GM18526 (cell line): ENCODE results near the gene ATG9B.

ENCODE experiments used
- POLR2A ChIP-seq: IDR thresholded peaks from 3 replicates; pipeline ENCODE4 v1.6.1; 2011; ENCODE audit not compliant: insufficient read length; ENCODE audit errors: extremely low read depth

Gene ATG9B

GRCh38 chr7:151047976-151048815 lies 23.9 kb upstream of the ATG9B start, which contains the start of gene ASIC3:
Gene ASIC3, plus strand, starts transcription at chr7:151048531. Its CDS starts 355 bp downstream, at chr7:151048886.
- no peak for TF ChIP-seq POLR2A

GRCh38 chr7:151046603-151047573 lies 22.6 kb upstream of the ATG9B start:
- TF ChIP-seq POLR2A, result no peak

GRCh38 chr7:151045967-151046366 lies 21.7 kb upstream of the ATG9B start:
- TF ChIP-seq POLR2A, result no peak

GRCh38 chr7:151045262-151045661 lies 21.0 kb upstream of the ATG9B start:
- no peak for TF ChIP-seq POLR2A

- no peak for TF ChIP-seq POLR2A
Measured at GRCh38 chr7:151043959-151044358, 19.7 kb upstream of the ATG9B start.

DNA sequence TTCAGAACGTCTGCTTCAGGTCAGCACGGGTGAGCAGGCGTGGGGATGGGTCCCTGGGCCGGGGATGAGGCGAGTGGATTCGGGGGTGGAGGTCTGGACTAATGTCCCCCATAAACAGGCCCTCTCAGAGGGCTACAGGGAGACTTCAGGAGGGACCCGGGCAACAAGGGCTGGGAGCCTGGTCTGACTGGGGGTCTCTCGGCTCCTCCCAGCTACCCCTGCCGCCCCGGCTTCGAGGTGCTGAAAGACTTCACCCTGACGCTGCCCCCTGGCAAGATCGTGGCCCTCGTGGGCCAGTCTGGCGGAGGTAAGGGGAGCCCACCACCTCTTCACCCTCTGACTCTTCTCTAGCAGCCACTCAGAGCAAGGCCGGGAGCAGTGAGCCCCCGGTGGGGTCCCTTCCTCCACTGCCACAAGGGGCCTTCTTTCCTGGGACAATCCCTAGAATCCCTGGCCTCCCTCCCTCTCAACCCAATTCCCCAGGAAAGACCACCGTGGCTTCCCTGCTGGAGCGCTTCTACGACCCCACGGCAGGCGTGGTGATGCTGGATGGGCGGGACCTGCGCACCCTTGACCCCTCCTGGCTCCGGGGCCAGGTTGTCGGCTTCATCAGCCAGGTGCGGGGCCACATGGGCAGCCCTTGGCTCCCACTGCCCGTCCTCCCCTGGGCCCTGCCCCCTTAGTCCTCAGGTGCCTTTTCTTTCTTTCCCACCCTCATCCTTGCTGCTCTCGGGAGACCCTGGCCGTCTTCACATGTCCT lies 16.5 kb upstream of the ATG9B start:
- no peak for TF ChIP-seq POLR2A

GRCh38 chr7:151039850-151040548 lies 15.7 kb upstream of the ATG9B start:
- TF ChIP-seq POLR2A, result no peak

DNA sequence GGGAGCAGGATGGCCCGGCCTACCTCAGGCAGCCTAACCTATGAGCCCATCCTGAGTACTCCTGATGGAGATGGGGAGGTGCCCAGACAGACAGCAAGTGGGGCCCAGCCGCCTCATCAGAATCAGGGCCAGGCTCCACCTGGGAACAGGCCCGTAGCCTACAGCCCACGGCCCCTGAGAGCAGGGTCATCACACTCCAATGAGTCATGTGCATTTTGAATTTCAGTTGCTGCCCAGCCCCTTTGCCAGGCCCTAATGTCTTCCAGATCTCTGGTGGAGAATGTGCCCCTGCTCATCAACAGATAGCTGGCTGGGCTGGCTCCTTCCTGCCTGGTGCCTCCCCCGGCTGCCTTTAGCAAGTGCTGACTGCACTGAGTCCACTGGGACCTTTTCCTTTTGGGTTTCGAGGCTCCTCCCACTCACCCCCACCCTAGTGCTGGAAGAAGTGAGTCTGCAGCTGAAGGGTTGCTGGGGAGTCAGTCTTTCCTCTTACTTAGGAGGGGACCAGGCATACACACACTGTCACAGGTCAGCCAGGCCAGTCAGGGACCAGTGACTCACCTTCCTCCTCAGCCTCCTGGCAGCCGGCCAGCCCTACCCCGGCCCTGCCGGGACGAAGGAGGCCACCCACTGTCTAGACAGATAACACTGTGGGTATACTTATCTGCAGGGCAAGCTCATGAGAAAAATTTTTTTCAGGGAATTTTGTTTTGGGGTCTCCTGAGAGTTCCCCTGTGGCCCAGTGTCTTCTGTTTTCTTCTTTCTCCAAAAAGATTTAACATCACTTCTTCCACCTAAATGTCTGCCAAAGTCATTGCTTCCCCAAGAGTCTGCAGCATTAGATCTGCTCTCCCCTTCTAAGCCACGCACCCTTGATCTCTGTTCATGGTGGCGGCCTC lies 14.9 kb upstream of the ATG9B start:
- TF ChIP-seq POLR2A, result no peak

GRCh38 chr7:151035902-151036301 lies 11.6 kb upstream of the ATG9B start:
- TF ChIP-seq POLR2A, result no peak

DNA sequence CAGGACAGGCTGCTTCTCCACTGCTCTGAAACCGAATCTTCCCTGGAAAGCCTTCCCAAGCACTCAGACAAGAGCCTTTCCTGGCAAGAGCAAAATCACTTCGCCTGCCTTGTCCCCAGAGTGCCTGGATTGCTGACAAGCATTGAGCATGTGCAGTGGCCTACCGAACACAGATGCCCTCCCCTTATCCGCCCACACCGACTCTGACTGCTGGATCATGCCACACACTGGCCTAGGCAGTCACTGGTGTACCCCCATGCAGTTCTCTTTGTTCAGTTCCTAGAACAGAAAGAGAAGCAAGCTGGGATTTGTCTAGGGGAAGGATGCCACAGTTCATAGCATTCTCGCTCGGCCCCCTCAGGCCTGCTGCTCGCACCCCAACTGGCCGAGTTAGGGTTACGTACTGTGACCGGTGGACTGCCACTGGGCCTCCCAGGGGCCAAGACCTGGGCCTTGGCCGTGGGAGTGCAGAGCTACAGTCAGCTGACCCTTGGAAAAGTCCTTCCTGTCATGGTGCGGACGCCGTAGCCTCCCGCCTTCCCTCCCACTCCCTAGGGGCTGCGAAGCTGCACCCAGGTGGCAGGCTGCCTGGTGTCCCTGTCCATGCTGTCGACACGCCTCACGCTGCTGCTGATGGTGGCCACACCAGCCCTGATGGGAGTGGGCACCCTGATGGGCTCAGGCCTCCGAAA lies 10.9 kb upstream of the ATG9B start:
- TF ChIP-seq POLR2A, result no peak

- TF ChIP-seq POLR2A, result no peak
Measured at GRCh38 chr7:151034312-151035025, 10.2 kb upstream of the ATG9B start.

- no peak for TF ChIP-seq POLR2A
Measured at GRCh38 chr7:151033864-151034249, 9.6 kb upstream of the ATG9B start.
